NCI-H2171 treated with DMSO at 0.1 percent for 48 hours (cell line): Measurements from ENCODE around the gene KLHL26.
"Not testable (repeated sequence)": the region's sequence is repeated elsewhere in the genome, so short reads cannot be mapped to it uniquely, and the experiment has no call there.

Experiments
- DNase-seq: peaks from one replicate; lab custom pipeline; 2025; lab: John Stamatoyannopoulos, UW

The KLHL26 gene

GRCh38 chr19:18636969-18637629 lies at the start of gene KLHL26:
KLHL26 (plus strand) TSS chr19:18637028; CDS start chr19:18637055, 27 bp downstream.
- DNase-seq = no peak

DNA sequence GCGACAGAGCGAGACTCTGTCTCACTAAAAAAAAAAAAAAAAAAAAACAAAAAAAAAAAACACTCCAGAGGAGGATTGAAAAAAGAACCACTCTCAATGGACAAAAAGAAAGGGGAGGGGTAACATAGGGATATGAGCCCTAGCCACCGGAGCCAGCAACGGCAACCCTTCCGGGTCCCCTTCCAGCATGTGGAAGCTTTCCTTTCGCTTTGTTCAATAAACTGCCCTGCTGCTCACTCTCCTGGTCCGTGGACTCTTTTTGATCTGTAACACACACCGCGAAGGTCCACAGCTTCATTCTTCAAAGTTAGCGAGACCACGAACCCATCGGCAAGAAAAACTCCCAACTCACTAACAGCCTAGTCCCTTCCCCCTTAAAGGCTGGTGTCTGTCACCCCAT lies 49.3 kb upstream of the KLHL26 start:
- no peak for DNase-seq

GRCh38 chr19:18587962-18588610 lies 48.7 kb upstream of the KLHL26 start:
- no peak for DNase-seq

GRCh38 chr19:18588611-18589379 lies 48.0 kb upstream of the KLHL26 start, which contains the start of gene REX1BD:
REX1BD (plus strand) TSS chr19:18588798; CDS start chr19:18588802, 4 bp downstream.
- peak; percentile 87 for DNase-seq

DNA sequence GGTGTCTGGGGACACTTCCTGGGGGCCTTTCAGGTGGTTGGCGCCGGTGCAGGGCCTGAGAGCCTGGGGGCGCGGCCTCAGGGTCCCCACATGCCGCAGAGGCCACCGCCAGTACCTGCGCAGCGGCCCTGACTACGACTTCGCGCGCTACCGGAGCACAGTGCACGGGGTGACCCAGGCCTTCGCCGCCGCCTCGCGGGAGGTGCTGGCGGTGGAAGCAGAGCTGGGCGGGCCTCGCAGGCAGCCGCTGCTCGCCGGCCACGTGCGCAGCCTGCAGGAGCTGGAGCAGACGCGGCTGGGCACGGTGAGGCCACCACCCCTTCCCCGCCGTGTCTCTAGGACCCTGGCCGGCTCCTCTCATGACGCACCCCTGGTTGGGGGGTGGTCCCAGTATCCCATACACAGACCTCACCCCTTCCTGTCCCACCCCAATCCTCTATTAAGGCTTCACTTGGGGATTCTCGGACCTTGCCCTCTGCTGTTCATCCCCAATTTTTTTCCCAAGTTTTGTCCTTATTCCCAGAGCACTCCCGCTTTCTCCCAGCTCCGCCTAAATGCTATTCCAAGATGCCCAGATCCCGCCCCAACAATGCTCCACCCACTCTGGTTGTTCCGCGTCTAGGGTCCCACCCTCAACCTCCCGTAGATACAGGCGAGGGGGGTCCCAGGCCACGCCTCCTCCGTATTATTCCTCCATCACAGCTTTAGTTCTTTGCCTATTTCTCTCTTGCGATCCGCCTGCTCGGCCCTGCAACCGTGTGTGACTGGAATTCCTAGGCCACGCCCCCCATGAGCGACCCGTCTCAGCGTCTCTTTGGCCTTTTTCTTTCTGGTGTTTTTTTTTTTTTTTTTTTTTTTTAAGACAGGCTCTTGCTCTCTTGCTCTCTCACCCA lies 47.2 kb upstream of the KLHL26 start:
- peak; percentile 95 for DNase-seq

- DNase-seq = peak; percentile 93
Observed at GRCh38 chr19:18590273-18591272, 46.3 kb upstream of the KLHL26 start.

DNA sequence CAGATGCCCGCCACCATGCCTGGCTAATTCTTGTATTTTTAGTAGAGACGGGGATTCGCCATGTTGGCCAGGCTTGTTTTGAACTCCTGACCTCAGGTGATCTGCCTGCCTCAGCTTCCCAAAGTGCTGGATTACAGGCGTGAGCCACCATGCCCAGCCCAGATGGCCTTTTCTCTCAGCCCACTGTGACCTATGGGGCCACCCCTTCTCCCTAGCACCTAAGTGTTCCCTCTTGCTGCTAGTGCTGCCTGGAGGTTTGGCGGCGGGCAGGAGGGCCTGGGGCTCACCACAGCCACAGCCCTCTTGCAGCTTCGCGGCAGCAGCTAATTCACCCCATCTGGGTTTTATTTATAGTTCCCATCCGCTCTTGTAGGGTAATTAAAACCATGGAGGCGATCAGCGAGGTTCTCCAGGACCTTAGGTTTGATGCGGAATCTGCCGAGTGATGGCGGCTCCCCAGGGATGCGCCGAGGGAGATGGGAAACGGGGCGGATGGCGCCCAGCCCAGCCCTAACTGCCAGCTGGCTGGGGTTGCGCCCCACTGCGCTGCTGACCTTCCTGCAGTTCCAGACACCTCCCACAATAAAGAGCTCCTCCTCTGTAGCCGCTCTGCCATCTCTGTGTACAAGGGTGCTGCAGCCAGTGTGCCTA lies 45.0 kb upstream of the KLHL26 start:
- DNase-seq = no peak

DNA sequence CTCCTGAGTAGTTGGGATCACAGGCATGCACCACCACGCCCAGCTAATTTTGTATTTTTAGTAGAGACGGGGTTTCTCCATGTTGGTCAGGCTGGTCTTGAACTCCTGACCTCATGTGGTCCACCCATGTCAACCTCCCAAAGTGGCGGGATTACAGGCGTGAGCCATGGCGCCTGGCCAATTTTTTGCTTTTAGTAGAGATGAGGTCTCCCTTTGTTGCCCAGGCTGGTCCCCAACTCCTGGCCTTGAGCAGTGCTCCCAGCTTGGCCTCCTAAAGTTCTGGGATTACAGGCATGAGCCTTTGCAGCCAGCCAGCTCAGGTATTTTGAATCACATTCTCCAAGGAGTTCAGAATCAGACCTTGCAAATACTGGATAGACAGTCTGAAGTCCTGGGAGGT lies 44.1 kb upstream of the KLHL26 start:
- DNase-seq = not testable (repeated sequence)

- no peak for DNase-seq
Observed at GRCh38 chr19:18593367-18594095, 43.3 kb upstream of the KLHL26 start.

DNA sequence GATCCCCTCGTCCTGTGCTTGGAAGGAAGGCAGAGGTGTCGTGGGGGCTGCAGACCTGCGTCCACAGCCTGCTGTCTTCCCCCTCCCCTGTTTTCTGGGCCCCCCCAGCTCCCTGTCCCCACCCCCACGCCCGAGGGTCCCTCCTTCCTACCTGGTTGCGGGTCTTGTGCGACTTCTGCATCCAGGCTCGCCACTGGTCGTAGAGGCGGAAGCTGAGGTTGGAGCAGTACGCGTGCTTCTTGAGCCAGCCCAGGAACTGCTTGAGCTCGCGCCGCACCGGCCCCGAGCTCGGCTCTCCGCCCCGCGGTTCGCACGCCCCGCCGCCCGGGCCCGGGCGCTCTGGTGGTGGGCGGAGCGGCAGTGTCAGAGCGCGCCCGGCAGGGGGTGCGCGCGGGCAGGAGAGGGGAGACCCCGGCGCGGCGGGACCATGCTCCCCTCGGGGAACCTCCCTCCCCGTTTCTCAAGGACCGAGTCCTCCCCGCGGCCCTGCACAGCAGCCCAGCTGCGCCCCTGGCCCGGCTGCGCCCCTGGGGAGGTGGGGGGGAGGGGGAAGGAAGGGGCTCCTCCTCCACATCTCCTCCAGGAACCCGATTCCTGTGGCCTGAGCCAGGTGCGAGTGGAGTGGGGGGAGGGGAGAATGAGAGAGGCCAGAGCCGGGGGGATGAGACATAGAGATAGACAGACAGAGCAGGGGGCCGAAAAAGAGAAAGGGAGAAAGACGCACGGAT lies 42.6 kb upstream of the KLHL26 start:
- peak; percentile 69 for DNase-seq

- no peak for DNase-seq
Observed at GRCh38 chr19:18594824-18595373, 41.9 kb upstream of the KLHL26 start.

DNA sequence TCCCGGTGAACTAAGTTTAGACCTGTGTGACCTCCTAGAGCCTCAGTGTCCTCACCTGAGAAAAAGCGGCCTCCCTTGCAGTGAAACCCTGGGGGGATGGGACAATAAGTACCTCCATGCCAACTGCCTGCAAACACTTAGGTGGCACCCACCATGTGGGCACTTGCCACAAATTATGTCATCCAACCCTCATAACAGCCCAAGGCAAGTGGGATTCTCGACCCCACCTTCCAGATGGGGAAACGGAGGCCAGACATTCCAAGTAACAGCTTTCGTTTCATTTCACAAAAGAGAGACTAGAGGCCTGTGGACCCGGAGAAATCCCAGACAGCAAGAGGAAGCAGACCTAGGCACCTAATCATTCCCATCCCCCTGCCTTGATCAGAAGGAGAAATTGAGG lies 41.4 kb upstream of the KLHL26 start:
- DNase-seq = no peak

- no peak for DNase-seq
Observed at GRCh38 chr19:18596752-18597157, 40.1 kb upstream of the KLHL26 start.

GRCh38 chr19:18597809-18598660 lies 38.8 kb upstream of the KLHL26 start:
- DNase-seq = no peak

DNA sequence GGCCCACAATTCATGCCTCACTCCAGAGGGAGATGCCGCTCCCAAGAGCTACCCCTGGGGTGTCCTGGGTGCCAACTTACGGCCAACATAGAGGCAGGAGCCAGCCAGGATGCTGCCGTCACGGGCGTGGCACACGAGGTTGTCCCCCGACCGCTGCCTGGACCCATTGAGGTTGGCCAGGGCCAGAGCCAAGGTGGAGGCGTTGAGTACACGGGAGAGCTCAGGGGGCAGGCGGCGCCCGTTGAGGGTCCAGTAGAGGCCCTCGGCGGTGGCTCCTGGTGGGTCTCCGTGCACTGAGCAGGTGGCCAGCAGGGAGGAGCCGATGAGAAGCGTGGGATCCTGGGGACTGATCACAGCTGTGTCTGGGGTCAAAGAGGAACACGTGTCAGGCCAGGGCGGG lies 37.3 kb upstream of the KLHL26 start:
- no peak for DNase-seq

DNA sequence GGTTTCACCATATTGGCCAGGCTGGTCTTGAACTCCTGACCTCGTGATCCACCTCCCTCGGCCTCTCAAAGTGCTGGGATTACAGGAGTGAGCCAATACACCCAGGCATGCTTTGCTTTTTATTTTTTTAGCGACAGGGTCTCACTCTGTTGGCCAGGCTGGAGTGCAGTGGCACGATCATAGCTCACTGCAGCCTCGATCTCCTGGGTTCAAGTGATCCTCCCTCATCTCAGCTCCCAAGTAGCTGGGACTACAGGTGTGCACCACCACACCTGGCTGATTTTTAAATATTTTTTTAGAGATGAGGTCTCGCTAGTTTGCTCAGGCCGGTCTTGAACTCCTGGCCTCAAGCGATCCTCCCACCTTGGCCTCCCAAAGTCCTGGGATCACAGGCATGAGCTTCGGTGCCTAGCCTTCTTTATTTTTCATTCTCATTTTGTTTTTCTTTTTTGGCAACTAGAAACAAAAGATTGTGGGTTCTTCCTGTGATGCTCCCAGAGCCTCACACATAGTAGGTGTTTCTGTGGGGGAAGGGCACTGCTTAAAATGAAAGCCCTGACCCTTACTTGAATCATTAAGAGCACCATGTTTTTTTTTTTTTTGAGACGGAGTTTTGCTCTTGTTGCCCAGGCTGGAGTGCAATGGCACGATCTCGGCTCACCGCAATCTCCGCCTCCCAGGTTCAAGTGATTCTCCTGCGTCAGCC lies 36.0 kb upstream of the KLHL26 start:
- not testable (repeated sequence) for DNase-seq

DNA sequence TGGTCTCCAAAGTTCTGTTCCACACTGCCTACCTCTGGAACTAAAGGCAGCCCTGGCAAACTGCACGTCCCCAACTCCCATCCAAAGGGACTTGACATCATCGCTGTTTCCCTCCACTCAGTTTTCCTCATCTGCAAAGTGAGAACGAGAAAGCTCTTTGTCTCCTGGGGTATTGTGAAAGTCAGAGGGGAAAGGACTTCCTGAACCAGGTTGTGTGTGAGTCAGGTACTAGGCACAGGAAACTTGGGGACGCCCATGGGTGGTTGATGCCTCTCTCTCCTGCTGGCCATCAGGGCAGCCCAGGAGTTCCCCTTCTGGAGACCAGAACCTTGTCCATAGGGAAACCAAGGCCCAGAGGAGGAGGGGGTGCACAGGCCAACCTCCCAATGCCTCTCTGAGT lies 35.0 kb upstream of the KLHL26 start:
- no peak for DNase-seq
